Tibial artery (tissue), 4 donors: Measurements from ENCODE around the gene NSUN4.
"Not testable (repeated sequence)": the region's sequence is repeated elsewhere in the genome, so short reads cannot be mapped to it uniquely, and the experiment has no call there.

Experiments
- DNase-seq, 2 donors: peaks; one replicate each; pipeline ENCODE4 v3.0.0-alpha.2; 2019
- H3K27ac ChIP-seq, 2 donors: fragments of 200-600 bp; sonication (generic) in 1 of 2; 1 replicate in 1 of 2; 2 replicates in 1 of 2; pipeline ENCODE4 v1.5.1; 2018 to 2019; ENCODE audit warnings: mild to moderate bottlenecking in 1 of 2
- H3K27me3 ChIP-seq, 2 donors: fragments of 200-600 bp; sonication (generic) in 1 of 2; one replicate each; pipeline versions ENCODE4 v1.5.1 to v1.6.0; 2016 to 2019
- H3K36me3 ChIP-seq, 3 donors: fragments of 200-600 bp; sonication (generic) in 2 of 3; one replicate each; pipeline ENCODE4 v1.5.1; 2016 to 2019; ENCODE audit warnings: mild to moderate bottlenecking in 2 of 3
- H3K4me1 ChIP-seq, 4 donors: fragments of 200-600 bp; sonication (generic) in 2 of 4; 1 replicate in 3 of 4; 2 replicates in 1 of 4; pipeline ENCODE4 v1.5.1; 2016 to 2019
- H3K4me3 ChIP-seq, 2 donors: fragments of 200-600 bp; sonication (generic) in 1 of 2; 1 replicate in 1 of 2; 2 replicates in 1 of 2; pipeline ENCODE4 v1.5.1; 2018 to 2019; ENCODE audit warnings: mild to moderate bottlenecking in 2 of 2
- H3K9me3 ChIP-seq, 3 donors: fragments of 200-600 bp; sonication (generic) in 1 of 3; one replicate each; pipeline ENCODE4 v1.5.1; 2016 to 2019
- intact Hi-C: fragments of 100-400 bp; cut with DNase I; formaldehyde crosslinking; loops from one replicate; pipeline ENCODE4 v1.15.0; 2023; ENCODE audit warnings: low total_unique reads
- TF ChIP-seq, protein P1 (sequence below), 2 experiments: fragments of 200-600 bp in 1 of 2; fragments of 450-650 bp in 1 of 2; IDR thresholded peaks; one replicate each; pipeline ENCODE4 v1.5.1; 2017 to 2019; ENCODE audit warnings: antibody characterized with exemption in 2 of 2, mild to moderate bottlenecking in 1 of 2, moderate library complexity in 1 of 2

The NSUN4 gene

DNA sequence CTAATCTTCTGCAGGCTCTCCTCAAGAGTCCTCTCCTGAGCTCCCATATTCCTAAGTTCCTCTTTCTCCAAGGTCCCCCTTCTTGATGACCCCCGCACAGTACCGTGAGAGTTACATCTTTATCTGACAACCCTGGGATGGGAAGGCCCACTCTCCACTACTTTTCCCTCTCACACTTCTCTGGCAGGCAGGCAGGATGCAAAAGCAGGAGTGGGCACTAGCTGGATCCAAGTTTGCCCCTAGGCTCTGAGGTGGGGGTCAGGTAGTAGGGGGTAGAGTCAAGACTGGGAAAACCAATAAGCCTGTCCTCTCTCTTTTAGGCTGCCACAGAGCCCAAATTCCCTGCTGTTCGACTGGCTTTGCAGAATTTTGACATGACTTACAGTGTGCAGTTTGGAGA lies 3.9 kb downstream of the NSUN4 start:
- H3K27me3 ChIP-seq = no peaks in the 10 kb centered on the region
- H3K4me3 ChIP-seq = no peak overlapping the region
- H3K4me1 ChIP-seq = peaks cover 0 to 20% (median 17%) of the 10 kb centered on the region in 4 donors
- H3K9me3 ChIP-seq = no peaks in the 10 kb centered on the region
- DNase-seq = no peak
- intact Hi-C loops = loop anchor here (10.0 kb wide), 1 partner anchor 100 kb away; the partner anchor contains the start of gene RAD54L
- peaks cover 30 to 71% (median 48%) of the 10 kb centered on the region in 3 donors for H3K36me3 ChIP-seq
- TF ChIP-seq, protein P1, sequence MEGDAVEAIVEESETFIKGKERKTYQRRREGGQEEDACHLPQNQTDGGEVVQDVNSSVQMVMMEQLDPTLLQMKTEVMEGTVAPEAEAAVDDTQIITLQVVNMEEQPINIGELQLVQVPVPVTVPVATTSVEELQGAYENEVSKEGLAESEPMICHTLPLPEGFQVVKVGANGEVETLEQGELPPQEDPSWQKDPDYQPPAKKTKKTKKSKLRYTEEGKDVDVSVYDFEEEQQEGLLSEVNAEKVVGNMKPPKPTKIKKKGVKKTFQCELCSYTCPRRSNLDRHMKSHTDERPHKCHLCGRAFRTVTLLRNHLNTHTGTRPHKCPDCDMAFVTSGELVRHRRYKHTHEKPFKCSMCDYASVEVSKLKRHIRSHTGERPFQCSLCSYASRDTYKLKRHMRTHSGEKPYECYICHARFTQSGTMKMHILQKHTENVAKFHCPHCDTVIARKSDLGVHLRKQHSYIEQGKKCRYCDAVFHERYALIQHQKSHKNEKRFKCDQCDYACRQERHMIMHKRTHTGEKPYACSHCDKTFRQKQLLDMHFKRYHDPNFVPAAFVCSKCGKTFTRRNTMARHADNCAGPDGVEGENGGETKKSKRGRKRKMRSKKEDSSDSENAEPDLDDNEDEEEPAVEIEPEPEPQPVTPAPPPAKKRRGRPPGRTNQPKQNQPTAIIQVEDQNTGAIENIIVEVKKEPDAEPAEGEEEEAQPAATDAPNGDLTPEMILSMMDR (IDR thresholded peaks at IDR 0.05) = no peak
- peak overlapping the region in 1 of 2 donors; percentile 88 for H3K27ac ChIP-seq

DNA sequence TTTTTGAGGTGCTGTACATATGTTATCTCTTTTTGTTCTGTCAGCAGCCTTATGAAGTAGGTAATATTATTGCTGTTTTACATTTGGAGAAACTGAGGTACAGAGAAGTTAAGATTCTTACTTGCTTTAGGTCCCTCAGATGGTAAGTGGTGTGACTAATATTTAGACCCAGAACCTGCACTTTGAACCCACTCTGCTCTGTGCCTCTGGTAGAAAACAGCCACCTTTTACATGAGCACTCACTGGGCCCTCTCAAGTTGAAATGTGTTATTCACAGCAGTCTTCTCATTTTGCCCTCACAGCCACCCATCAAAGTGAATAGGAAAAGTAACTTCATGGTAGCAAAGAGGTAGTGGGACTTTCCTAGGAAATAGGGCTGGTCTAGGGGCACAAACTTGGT lies 4.7 kb downstream of the NSUN4 start:
- Histone ChIP-seq H3K9me3 (no peaks in the 10 kb centered on the region), H3K4me3 (no peak overlapping the region), H3K27me3 (no peaks in the 10 kb centered on the region), H3K27ac (no peak overlapping the region), H3K4me1 (peaks cover 0 to 14% (median 13%) of the 10 kb centered on the region in 4 donors), H3K36me3 (peaks cover 37 to 79% (median 55%) of the 10 kb centered on the region in 3 donors)
- DNase-seq = no peak
- intact Hi-C loops = loop anchor here (10.0 kb wide), 1 partner anchor 100 kb away; the partner anchor contains the start of gene RAD54L
- TF ChIP-seq, protein P1 (IDR thresholded peaks at IDR 0.05) = no peak

GRCh38 chr1:46352363-46352762 lies 11.8 kb downstream of the NSUN4 start:
- H3K4me3 ChIP-seq = no peak overlapping the region
- no peak overlapping the region for H3K27ac ChIP-seq
- DNase-seq = no peak
- H3K36me3 ChIP-seq = peaks cover 75 to 88% (median 82%) of the 10 kb centered on the region in 3 donors
- intact Hi-C loops = no loop called here
- H3K4me1 ChIP-seq = no peaks in the 10 kb centered on the region
- H3K9me3 ChIP-seq = no peaks in the 10 kb centered on the region
- TF ChIP-seq, protein P1 (IDR thresholded peaks at IDR 0.05) = no peak
- H3K27me3 ChIP-seq = no peaks in the 10 kb centered on the region

DNA sequence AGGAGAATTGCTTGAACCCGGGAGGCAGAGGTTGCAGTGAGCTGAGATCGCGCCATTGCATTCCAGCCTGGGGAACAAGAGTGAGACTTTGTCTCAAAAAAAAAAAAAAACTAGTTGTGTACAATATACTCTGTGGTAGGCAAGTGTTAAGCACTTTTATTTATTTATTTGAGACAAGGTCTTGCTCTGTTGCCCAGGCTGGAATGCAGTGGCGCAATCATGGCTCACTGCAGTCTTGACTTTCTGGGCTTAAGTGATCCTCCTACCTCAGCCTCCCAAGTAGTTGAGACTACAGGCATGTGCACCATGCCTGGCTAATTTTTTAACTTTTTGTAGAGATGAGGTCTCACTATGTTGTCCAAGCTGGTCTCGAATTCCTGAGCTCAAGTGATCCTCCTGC lies 15.3 kb downstream of the NSUN4 start:
- H3K4me1 ChIP-seq, DNase-seq, H3K4me3 ChIP-seq, H3K27ac ChIP-seq, H3K9me3 ChIP-seq, H3K27me3 ChIP-seq, intact Hi-C loops: not testable (repeated sequence)
- H3K36me3 ChIP-seq = peaks cover 81 to 89% (median 87%) of the 10 kb centered on the region in 3 donors

DNA sequence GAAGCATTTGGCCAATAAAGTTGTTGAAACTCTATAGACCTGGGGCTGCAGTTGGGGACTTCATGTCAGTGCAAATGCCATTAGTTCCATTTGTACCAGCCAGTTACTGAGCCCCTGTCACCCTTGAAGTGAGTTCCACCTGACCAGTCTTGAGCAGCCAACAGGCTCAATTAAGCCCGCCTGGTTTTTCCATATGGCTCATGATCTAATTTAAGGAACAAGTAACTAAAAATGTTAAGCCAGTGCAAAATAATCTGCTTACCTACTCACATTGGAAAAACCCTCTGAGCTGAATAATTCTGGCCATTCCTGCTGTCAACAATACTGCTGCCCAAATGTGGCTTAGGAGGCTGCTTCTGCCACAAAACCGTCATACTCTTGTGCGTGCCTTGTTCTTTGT lies 21.6 kb downstream of the NSUN4 start:
- Histone ChIP-seq H3K4me3 (no peak overlapping the region), H3K27me3 (no peaks in the 10 kb centered on the region), H3K36me3 (peaks cover 72 to 88% (median 88%) of the 10 kb centered on the region in 3 donors), H3K27ac (no peak overlapping the region), H3K9me3 (no peaks in the 10 kb centered on the region), H3K4me1 (no peaks in the 10 kb centered on the region)
- no peak for DNase-seq
- intact Hi-C loops = no loop called here
- TF ChIP-seq, protein P1 (IDR thresholded peaks at IDR 0.05) = no peak

DNA sequence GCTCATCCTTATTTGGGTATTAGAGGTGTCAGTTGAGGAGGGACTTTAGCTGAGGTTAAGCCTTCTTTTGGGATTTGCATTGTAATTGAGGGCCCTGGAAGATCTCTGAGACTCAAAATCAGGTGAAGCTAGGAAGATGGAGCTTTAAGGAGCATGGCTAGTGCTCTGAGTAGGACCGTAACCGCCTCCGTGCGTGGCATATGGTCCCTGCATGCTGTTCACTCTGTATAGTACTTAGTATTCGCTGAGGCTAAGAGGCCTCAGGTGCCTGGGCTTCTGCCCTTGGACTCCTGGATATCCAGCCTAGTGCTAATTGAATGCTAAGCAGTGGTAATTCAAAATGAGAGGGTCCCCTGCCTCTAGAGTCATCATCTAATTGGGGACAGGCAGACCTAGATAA lies 22.5 kb downstream of the NSUN4 start:
- Histone ChIP-seq H3K4me1 (no peaks in the 10 kb centered on the region), H3K27me3 (no peaks in the 10 kb centered on the region), H3K27ac (no peak overlapping the region), H3K4me3 (no peak overlapping the region), H3K9me3 (no peaks in the 10 kb centered on the region), H3K36me3 (peaks cover 65 to 88% (median 86%) of the 10 kb centered on the region in 3 donors)
- intact Hi-C loops = no loop called here
- TF ChIP-seq, protein P1 (IDR thresholded peaks at IDR 0.05) = no peak
- no peak for DNase-seq
